B cell (primary cell): Measurements from ENCODE around the gene RAB33B. TPM values are rescaled to one million over a fixed set of nuclear protein-coding genes. Genes with fewer than 3 reads are reported as not detected.
A peak's percentile ranks its signal among the peaks of the same experiment; 100 is the strongest.

Experiments used
- ATAC-seq: fragments of 200-7000 bp; cut with Tn5 transposase; one replicate; pipeline ENCODE4 v1.10.0; 2021; ENCODE audit warnings: low read depth, mild to moderate bottlenecking, moderate number of reproducible peaks, moderate library complexity
- CTCF ChIA-PET: fragments of 350-600 bp; sonication (Branson Sonifier 250); formaldehyde crosslinking; loops from one replicate; lab custom pipeline; 2021; ENCODE audit warnings: antibody characterized with exemption, inconsistent platforms; lab: Charles Lee
- POLR2A ChIA-PET: fragments of 350-600 bp; sonication (Branson Sonifier 250); formaldehyde crosslinking; loops from one replicate; lab custom pipeline; 2021; ENCODE audit warnings: antibody characterized with exemption; lab: Charles Lee
- DNase-seq: peaks from one replicate; pipeline ENCODE4 v3.0.0; 2013
- H2AFZ ChIP-seq: 2 replicates; pipeline ENCODE4 v1.6.1; 2012; ENCODE audit warnings: mild to moderate bottlenecking, low read depth, low read length; ENCODE audit not compliant: insufficient read depth, poor library complexity, severe bottlenecking
- H3K27ac ChIP-seq, 2 donors: 1 replicate in 1 of 2; 2 replicates in 1 of 2; pipeline ENCODE4 v1.5.1; 2012 to 2013; ENCODE audit warnings: low read length in 2 of 2, mild to moderate bottlenecking in 2 of 2, moderate library complexity in 1 of 2
- H3K27me3 ChIP-seq, 4 experiments: fragments of 200-600 bp in 1 of 4; sonication (generic) in 1 of 4; replicated peaks in 1 of 4; 1 replicate in 2 of 4; 2 replicates in 2 of 4; pipeline versions ENCODE4 v1.6.1 to v1.7.0; 2013 to 2016; ENCODE audit warnings: low read length in 3 of 4, mild to moderate bottlenecking in 2 of 4, mixed read lengths in 1 of 4, moderate library complexity in 1 of 4; ENCODE audit not compliant: insufficient read depth in 4 of 4, control insufficient read depth in 3 of 4; ENCODE audit errors: control extremely low read depth in 1 of 4
- H3K36me3 ChIP-seq, 2 experiments: replicated peaks in 1 of 2; 1 replicate in 1 of 2; 2 replicates in 1 of 2; pipeline versions ENCODE4 v1.6.1 to v1.7.1; 2013; ENCODE audit warnings: low read length in 1 of 2; ENCODE audit not compliant: insufficient read depth in 2 of 2, control insufficient read depth in 1 of 2; ENCODE audit errors: control extremely low read depth in 1 of 2, extremely low read depth in 1 of 2
- H3K4me1 ChIP-seq, 2 donors: fragments of 200-600 bp in 1 of 2; sonication (generic) in 1 of 2; 1 replicate in 1 of 2; 2 replicates in 1 of 2; pipeline versions ENCODE4 v1.5.1 to v1.6.1; 2013 to 2017; ENCODE audit warnings: low read length in 2 of 2; ENCODE audit not compliant: control insufficient read depth in 2 of 2, insufficient read depth in 2 of 2
- H3K4me2 ChIP-seq: replicated peaks from 2 replicates; pipeline ENCODE3; 2012; ENCODE audit warnings: mild to moderate bottlenecking, low read depth, low read length; ENCODE audit not compliant: poor library complexity, severe bottlenecking
- H3K4me3 ChIP-seq, 5 experiments: fragments of 200-600 bp in 1 of 5; sonication (generic) in 1 of 5; 1 replicate in 3 of 5; 2 replicates in 2 of 5; pipeline versions ENCODE4 v1.5.1 to v1.7.0; 2011 to 2016; ENCODE audit warnings: low read length in 4 of 5, mild to moderate bottlenecking in 4 of 5, low read depth in 2 of 5, control low read depth in 1 of 5, moderate library complexity in 1 of 5; ENCODE audit not compliant: insufficient read depth in 1 of 5; ENCODE audit errors: control extremely low read depth in 1 of 5, extremely low read depth in 1 of 5
- H3K79me2 ChIP-seq: fragments of 200-600 bp; sonication (generic); one replicate; pipeline ENCODE4 v1.6.0; 2016; ENCODE audit warnings: low read length; ENCODE audit not compliant: control insufficient read depth, insufficient read depth
- H3K9ac ChIP-seq: fragments of 200-600 bp; sonication (generic); 2 replicates; pipeline ENCODE4 v1.6.1; 2017; ENCODE audit warnings: mild to moderate bottlenecking, low read length, moderate library complexity
- H3K9me3 ChIP-seq, 3 donors: one replicate each; pipeline versions ENCODE4 v1.6.1 to v1.7.1; 2013; ENCODE audit warnings: low read length in 2 of 3; ENCODE audit not compliant: control insufficient read depth in 2 of 3, insufficient read depth in 1 of 3; ENCODE audit errors: control extremely low read depth in 1 of 3
- H4K20me1 ChIP-seq: 2 replicates; pipeline ENCODE4 v1.6.0; 2012; ENCODE audit warnings: mild to moderate bottlenecking, low read length; ENCODE audit not compliant: insufficient read depth, control insufficient read depth, poor library complexity, severe bottlenecking
- H3K27ac Mint-ChIP-seq: one replicate; pipeline ENCODE4 v1.8.0; 2021; ENCODE audit warnings: mixed read lengths
- H3K27me3 Mint-ChIP-seq: one replicate; pipeline ENCODE4 v1.8.0; 2021; ENCODE audit warnings: mixed read lengths
- H3K4me1 Mint-ChIP-seq: one replicate; pipeline ENCODE4 v1.8.0; 2021; ENCODE audit warnings: mixed read lengths
- H3K4me3 Mint-ChIP-seq: one replicate; pipeline ENCODE4 v1.8.0; 2021; ENCODE audit warnings: mixed read lengths
- H3K9me3 Mint-ChIP-seq: one replicate; pipeline ENCODE4 v1.8.0; 2022; ENCODE audit warnings: mixed read lengths; ENCODE audit not compliant: insufficient read depth
- CTCF ChIP-seq: fragments of 200-600 bp; IDR thresholded peaks from one replicate; pipeline ENCODE4 v1.8.0; 2022; ENCODE audit warnings: antibody characterized with exemption, mild to moderate bottlenecking
- EZH2 ChIP-seq: IDR thresholded peaks from 2 replicates; pipeline ENCODE4 v1.6.1; 2012; ENCODE audit warnings: borderline replicate concordance, low read depth, mild to moderate bottlenecking, moderate library complexity, low read length; ENCODE audit not compliant: insufficient read depth, poor library complexity, severe bottlenecking
- WGBS: methylation state at CpG from one replicate; pipeline ENCODE4 v1.1.5; 2013; ENCODE audit warnings: missing lambda C conversion rate; ENCODE audit not compliant: insufficient coverage; 5-methylcytosine and 5-hydroxymethylcytosine counted together
- intact Hi-C: fragments of 100-400 bp; cut with micrococcal nuclease; formaldehyde crosslinking; loops from one replicate; pipeline ENCODE4 v1.10.0; 2022
- polyA plus RNA-seq: library from polyadenylated mRNA; depleted of rRNA; stranded (reverse); fragments of >200 nt; gene quantifications from 2 replicates; pipeline ENCODE4 v1.2.3, GENCODE V29; 2012
- total RNA-seq, 2 donors: library from RNA; stranded (reverse); fragments of 120-200 nt in 1 of 2; gene quantifications; 1 replicate in 1 of 2; 2 replicates in 1 of 2; pipeline versions ENCODE4 v1.2.3 to v1.2.4, GENCODE V29; 2013 to 2022

Gene RAB33B
- total and polyA plus RNA-seq, 2 donors (not counting 1 experiment from before 2014, with no cell fraction given) = 13.1 to 18.2 TPM

- H3K79me2 ChIP-seq = no peaks in the 10 kb centered on the region
These were observed 17.8 kb upstream of the RAB33B start for GRCh38 chr4:139436122-139436521.

GRCh38 chr4:139438141-139438540, 15.8 kb upstream of the RAB33B start:
- no peak overlapping the region for H3K27ac Mint-ChIP-seq
- no peaks in the 10 kb centered on the region for H3K27me3 ChIP-seq
- peaks cover 4 to 27% (median 23%) of the 10 kb centered on the region in 3 donors for H3K9me3 ChIP-seq

More at GRCh38 chr4:139436122-139436521, 17.8 kb upstream of the RAB33B start:
- intact Hi-C loops = no loop called here
- no peak overlapping the region for H3K27ac Mint-ChIP-seq
- CTCF ChIA-PET = interaction anchor here (0.9 kb wide), 1 partner anchor 20 kb away, joined by 3 read pairs; no protein-coding TSS in a partner anchor
- peaks cover 12% of the 10 kb centered on the region for H3K4me1 Mint-ChIP-seq
- H3K36me3 ChIP-seq = no peaks in the 10 kb centered on the region
- peak overlapping the region; percentile 33 for H3K4me2 ChIP-seq
- no peak overlapping the region for H3K9ac ChIP-seq
- H3K4me1 ChIP-seq = peaks cover 0 to 3% of the 10 kb centered on the region in 2 donors
- DNase-seq (no peak), ATAC-seq (no peak)
- H2AFZ ChIP-seq = no peak overlapping the region
- peaks cover 27% of the 10 kb centered on the region for H3K9me3 Mint-ChIP-seq
- H3K9me3 ChIP-seq = peaks cover 4 to 32% (median 23%) of the 10 kb centered on the region in 3 donors
- H3K4me3 ChIP-seq = no peak overlapping the region
- POLR2A ChIA-PET = interaction anchor here (0.5 to 0.8 kb wide), 2 partner anchors 17 to 35 kb away, joined by 7 read pairs; no protein-coding TSS in a partner anchor
- 95% methylated on average over 12 of the region's 23 CpGs for WGBS
- H3K27ac ChIP-seq = no peak overlapping the region
- no peaks in the 10 kb centered on the region for H4K20me1 ChIP-seq
- H3K27me3 Mint-ChIP-seq = no peaks in the 10 kb centered on the region
- TF ChIP-seq CTCF (no peak), EZH2 (no peak)
- H3K27me3 ChIP-seq = no peaks in the 10 kb centered on the region
- no peak overlapping the region for H3K4me3 Mint-ChIP-seq

More at GRCh38 chr4:139438141-139438540, 15.8 kb upstream of the RAB33B start:
- H3K27ac ChIP-seq = no peak overlapping the region
- ATAC-seq (no peak), DNase-seq (no peak)
- POLR2A ChIA-PET = no interaction called here
- no peaks in the 10 kb centered on the region for H3K79me2 ChIP-seq
- H3K4me1 ChIP-seq = peaks cover 0 to 3% of the 10 kb centered on the region in 2 donors
- WGBS = 88% methylated on average over 2 of the region's 2 CpGs
- CTCF ChIA-PET = no interaction called here
- no peaks in the 10 kb centered on the region for H4K20me1 ChIP-seq
- H3K4me3 ChIP-seq = no peak overlapping the region
- H2AFZ ChIP-seq = no peak overlapping the region
- Mint-ChIP-seq H3K4me3 (no peak overlapping the region), H3K9me3 (peaks cover 28% of the 10 kb centered on the region), H3K4me1 (peaks cover 12% of the 10 kb centered on the region), H3K27me3 (no peaks in the 10 kb centered on the region)
- intact Hi-C loops = no loop called here
- H3K9ac ChIP-seq = no peak overlapping the region
- no peak overlapping the region for H3K4me2 ChIP-seq
- H3K36me3 ChIP-seq = no peaks in the 10 kb centered on the region
- no peak for TF ChIP-seq CTCF
- no peak for TF ChIP-seq EZH2
